ENCODE data around the gene RTF2.
"Not testable (repeated sequence)": the region's sequence is repeated elsewhere in the genome, so short reads cannot be mapped to it uniquely, and the experiment has no call there.

RTF2 gene

DNA sequence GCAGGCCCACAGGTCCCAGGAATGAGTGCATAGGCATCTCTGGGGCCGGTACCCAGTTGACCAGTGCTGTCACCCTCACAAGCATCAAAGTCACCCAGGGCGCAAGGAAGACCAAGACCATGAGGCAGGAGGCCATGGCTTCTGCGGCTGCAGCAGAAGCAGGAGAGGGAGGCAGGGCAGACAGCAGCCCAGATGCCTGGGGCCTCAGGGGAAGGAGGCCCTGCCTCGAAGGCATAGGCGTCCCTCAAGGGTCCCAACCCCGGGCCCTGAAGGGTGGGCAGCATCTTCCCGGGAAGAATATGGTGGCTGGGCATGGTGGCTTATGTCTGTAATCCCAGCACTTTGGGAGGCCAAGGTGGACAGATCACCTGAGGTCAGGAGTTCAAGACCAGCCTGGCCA is 59.1 kb downstream of the RTF2 start:
- Histone ChIP-seq H3K36me3 (ENCODE audit: control insufficient read depth, insufficient read depth, low read length) (no peaks in the 10 kb centered on the region), H3K9me3 (ENCODE audit: control insufficient read depth, low read length) (no peaks in the 10 kb centered on the region), H3K27me3 (ENCODE audit: control insufficient read depth, insufficient read depth, low read length, poor library complexity, severe bottlenecking) (no peaks in the 10 kb centered on the region), H3K4me1 (ENCODE audit: control insufficient read depth, insufficient read depth, low read length) (no peaks in the 10 kb centered on the region), H3K27ac (ENCODE audit: insufficient read depth, low read depth, low read length, poor library complexity, severe bottlenecking) (no peak overlapping the region), H3K4me3 (ENCODE audit: insufficient read depth, low read depth, low read length) (no peak overlapping the region)
- 96 to 97% methylated on average over 7 of the region's 7 CpGs for WGBS, 2 experiments

DNA sequence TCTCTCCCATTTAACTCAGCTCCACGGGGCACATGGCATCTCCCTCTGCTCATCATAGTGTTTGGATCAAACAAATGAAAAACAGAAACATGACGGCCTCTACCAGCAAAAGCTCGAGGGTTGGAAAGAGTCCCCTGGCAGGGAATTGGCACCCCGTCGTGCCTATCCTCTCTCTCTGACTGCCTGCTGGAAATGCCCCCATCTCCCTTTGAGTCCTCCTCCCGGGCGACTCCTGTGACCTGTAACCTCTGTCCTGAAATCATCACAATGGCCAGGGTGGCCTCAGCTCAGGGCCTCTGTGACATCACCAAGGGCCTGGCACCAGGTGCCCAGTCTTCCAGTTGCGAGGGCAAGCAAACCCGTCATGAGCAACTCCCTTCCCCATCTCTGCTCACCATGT is 64.5 kb downstream of the RTF2 start, which contains the start of gene FAM209B:
Gene FAM209B, plus strand, starts transcription at position 301 of the 400 bp plus-strand sequence. Its CDS starts 96 bp downstream, at position 397.
- not testable (repeated sequence) for H3K9me3 ChIP-seq (ENCODE audit: control insufficient read depth, low read length); H3K27me3 ChIP-seq (ENCODE audit: control insufficient read depth, insufficient read depth, low read length, poor library complexity, severe bottlenecking); H3K4me3 ChIP-seq (ENCODE audit: insufficient read depth, low read depth, low read length); H3K36me3 ChIP-seq (ENCODE audit: control insufficient read depth, insufficient read depth, low read length); H3K4me1 ChIP-seq (ENCODE audit: control insufficient read depth, insufficient read depth, low read length); H3K27ac ChIP-seq (ENCODE audit: insufficient read depth, low read depth, low read length, poor library complexity, severe bottlenecking)
- 88 to 90% methylated on average over 9 of the region's 9 CpGs for WGBS, 2 experiments

GRCh38 chr20:56537997-56538396 is 69.6 kb downstream of the RTF2 start:
- no peaks in the 10 kb centered on the region for H3K4me1 ChIP-seq (ENCODE audit: control insufficient read depth, insufficient read depth, low read length)
- H3K27ac ChIP-seq (ENCODE audit: insufficient read depth, low read depth, low read length, poor library complexity, severe bottlenecking) = no peak overlapping the region
- H3K4me3 ChIP-seq (ENCODE audit: insufficient read depth, low read depth, low read length) = no peak overlapping the region
- H3K36me3 ChIP-seq (ENCODE audit: control insufficient read depth, insufficient read depth, low read length) = no peaks in the 10 kb centered on the region
- no peaks in the 10 kb centered on the region for H3K9me3 ChIP-seq (ENCODE audit: control insufficient read depth, low read length)
- H3K27me3 ChIP-seq (ENCODE audit: control insufficient read depth, insufficient read depth, low read length, poor library complexity, severe bottlenecking) = no peaks in the 10 kb centered on the region
- WGBS, 2 experiments = 90 to 91% methylated on average over 3 of the region's 3 CpGs

DNA sequence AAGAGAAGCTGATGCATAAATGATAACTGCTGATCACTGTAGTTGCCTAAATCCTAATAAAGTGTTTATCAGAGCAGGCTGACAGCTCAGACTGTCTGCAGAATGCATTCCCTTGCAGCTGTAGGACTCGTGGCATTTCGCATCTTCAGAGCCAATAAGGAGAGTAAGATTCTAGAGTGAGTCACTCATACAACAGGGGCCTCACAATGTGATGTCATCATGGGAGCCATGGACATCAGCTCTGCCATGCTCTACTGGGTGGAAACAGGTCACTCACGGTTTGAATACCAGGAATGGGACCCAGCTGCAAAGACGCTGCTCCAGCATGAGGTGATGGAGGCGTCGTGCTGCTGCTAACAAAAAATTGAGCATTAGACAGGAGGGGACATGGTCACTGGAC is 72.0 kb downstream of the RTF2 start:
- H3K27me3 ChIP-seq (ENCODE audit: control insufficient read depth, insufficient read depth, low read length, poor library complexity, severe bottlenecking) = no peaks in the 10 kb centered on the region
- H3K4me3 ChIP-seq (ENCODE audit: insufficient read depth, low read depth, low read length) = no peak overlapping the region
- H3K36me3 ChIP-seq (ENCODE audit: control insufficient read depth, insufficient read depth, low read length) = no peaks in the 10 kb centered on the region
- 92 to 95% methylated on average over 6 of the region's 6 CpGs for WGBS, 2 experiments
- no peaks in the 10 kb centered on the region for H3K9me3 ChIP-seq (ENCODE audit: control insufficient read depth, low read length)
- H3K4me1 ChIP-seq (ENCODE audit: control insufficient read depth, insufficient read depth, low read length) = no peaks in the 10 kb centered on the region
- H3K27ac ChIP-seq (ENCODE audit: insufficient read depth, low read depth, low read length, poor library complexity, severe bottlenecking) = no peak overlapping the region

- H3K36me3 ChIP-seq (ENCODE audit: control insufficient read depth, insufficient read depth, low read length) = no peaks in the 10 kb centered on the region
- no peak overlapping the region for H3K27ac ChIP-seq (ENCODE audit: insufficient read depth, low read depth, low read length, poor library complexity, severe bottlenecking)
- H3K9me3 ChIP-seq (ENCODE audit: control insufficient read depth, low read length) = no peaks in the 10 kb centered on the region
- H3K27me3 ChIP-seq (ENCODE audit: control insufficient read depth, insufficient read depth, low read length, poor library complexity, severe bottlenecking) = no peaks in the 10 kb centered on the region
- no peaks in the 10 kb centered on the region for H3K4me1 ChIP-seq (ENCODE audit: control insufficient read depth, insufficient read depth, low read length)
- 88 to 90% methylated on average over 7 to 9 of the region's 9 CpGs for WGBS, 2 experiments
- H3K4me3 ChIP-seq (ENCODE audit: insufficient read depth, low read depth, low read length) = no peak overlapping the region
Measured at GRCh38 chr20:56542489-56543030, 74.1 kb downstream of the RTF2 start.

- 94 to 96% methylated on average over 8 of the region's 8 CpGs for WGBS, 2 experiments
- Histone ChIP-seq H3K4me1 (ENCODE audit: control insufficient read depth, insufficient read depth, low read length) (no peaks in the 10 kb centered on the region), H3K9me3 (ENCODE audit: control insufficient read depth, low read length) (no peaks in the 10 kb centered on the region), H3K36me3 (ENCODE audit: control insufficient read depth, insufficient read depth, low read length) (no peaks in the 10 kb centered on the region), H3K27ac (ENCODE audit: insufficient read depth, low read depth, low read length, poor library complexity, severe bottlenecking) (no peak overlapping the region), H3K4me3 (ENCODE audit: insufficient read depth, low read depth, low read length) (no peak overlapping the region), H3K27me3 (ENCODE audit: control insufficient read depth, insufficient read depth, low read length, poor library complexity, severe bottlenecking) (no peaks in the 10 kb centered on the region)
Measured at GRCh38 chr20:56551571-56551970, 83.1 kb downstream of the RTF2 start.

DNA sequence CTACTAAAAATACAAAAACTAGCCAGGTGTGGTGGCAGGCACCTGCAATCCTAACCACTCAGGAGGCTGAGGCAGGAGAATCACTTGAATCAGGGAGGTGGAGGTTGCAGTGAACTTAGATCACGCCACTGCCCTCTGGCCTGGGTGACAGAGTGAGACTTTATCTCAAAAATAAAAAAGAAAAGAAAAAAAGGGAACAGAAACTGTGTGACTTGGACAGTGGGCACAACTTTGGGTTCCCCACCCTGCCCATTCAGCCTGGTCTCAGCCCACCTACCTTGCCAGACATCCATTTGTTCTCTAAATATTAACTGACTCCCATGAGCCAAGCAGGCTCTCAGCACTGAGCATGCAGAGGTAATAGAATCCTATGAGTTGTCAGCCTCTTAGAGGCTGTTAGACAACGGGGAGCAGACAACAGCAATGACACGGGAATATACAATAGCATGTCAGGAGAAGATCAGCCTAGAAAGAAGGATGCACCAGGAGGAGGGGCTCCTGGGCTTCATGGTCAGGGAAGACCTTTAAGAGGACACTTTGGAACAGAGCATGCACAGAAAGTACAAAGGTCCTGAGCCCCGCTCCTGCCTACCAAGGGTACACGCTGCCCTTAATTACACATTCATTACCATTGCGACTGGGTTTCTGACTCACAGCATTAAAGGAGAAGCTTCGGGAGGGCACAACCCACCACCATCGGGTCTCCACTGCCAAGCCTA is 84.6 kb downstream of the RTF2 start:
- Histone ChIP-seq H3K27me3 (ENCODE audit: control insufficient read depth, insufficient read depth, low read length, poor library complexity, severe bottlenecking) (no peaks in the 10 kb centered on the region), H3K4me1 (ENCODE audit: control insufficient read depth, insufficient read depth, low read length) (no peaks in the 10 kb centered on the region), H3K27ac (ENCODE audit: insufficient read depth, low read depth, low read length, poor library complexity, severe bottlenecking) (no peak overlapping the region), H3K9me3 (ENCODE audit: control insufficient read depth, low read length) (no peaks in the 10 kb centered on the region), H3K4me3 (ENCODE audit: insufficient read depth, low read depth, low read length) (no peak overlapping the region), H3K36me3 (ENCODE audit: control insufficient read depth, insufficient read depth, low read length) (no peaks in the 10 kb centered on the region)
- WGBS, 2 experiments = 83 to 84% methylated on average over 8 of the region's 8 CpGs

GRCh38 chr20:56554869-56555268 is 86.4 kb downstream of the RTF2 start:
- no peaks in the 10 kb centered on the region for H3K36me3 ChIP-seq (ENCODE audit: control insufficient read depth, insufficient read depth, low read length)
- no peak overlapping the region for H3K4me3 ChIP-seq (ENCODE audit: insufficient read depth, low read depth, low read length)
- no peaks in the 10 kb centered on the region for H3K27me3 ChIP-seq (ENCODE audit: control insufficient read depth, insufficient read depth, low read length, poor library complexity, severe bottlenecking)
- WGBS, 2 experiments = 62 to 64% methylated on average over 4 of the region's 4 CpGs
- no peak overlapping the region for H3K27ac ChIP-seq (ENCODE audit: insufficient read depth, low read depth, low read length, poor library complexity, severe bottlenecking)
- no peaks in the 10 kb centered on the region for H3K9me3 ChIP-seq (ENCODE audit: control insufficient read depth, low read length)
- H3K4me1 ChIP-seq (ENCODE audit: control insufficient read depth, insufficient read depth, low read length) = no peaks in the 10 kb centered on the region

GRCh38 chr20:56558968-56559367 is 90.5 kb downstream of the RTF2 start:
- WGBS, 2 experiments = 92 to 93% methylated on average over 6 of the region's 6 CpGs
- no peaks in the 10 kb centered on the region for H3K9me3 ChIP-seq (ENCODE audit: control insufficient read depth, low read length)
- no peaks in the 10 kb centered on the region for H3K4me1 ChIP-seq (ENCODE audit: control insufficient read depth, insufficient read depth, low read length)
- no peak overlapping the region for H3K27ac ChIP-seq (ENCODE audit: insufficient read depth, low read depth, low read length, poor library complexity, severe bottlenecking)
- no peak overlapping the region for H3K4me3 ChIP-seq (ENCODE audit: insufficient read depth, low read depth, low read length)
- no peaks in the 10 kb centered on the region for H3K27me3 ChIP-seq (ENCODE audit: control insufficient read depth, insufficient read depth, low read length, poor library complexity, severe bottlenecking)
- no peaks in the 10 kb centered on the region for H3K36me3 ChIP-seq (ENCODE audit: control insufficient read depth, insufficient read depth, low read length)

DNA sequence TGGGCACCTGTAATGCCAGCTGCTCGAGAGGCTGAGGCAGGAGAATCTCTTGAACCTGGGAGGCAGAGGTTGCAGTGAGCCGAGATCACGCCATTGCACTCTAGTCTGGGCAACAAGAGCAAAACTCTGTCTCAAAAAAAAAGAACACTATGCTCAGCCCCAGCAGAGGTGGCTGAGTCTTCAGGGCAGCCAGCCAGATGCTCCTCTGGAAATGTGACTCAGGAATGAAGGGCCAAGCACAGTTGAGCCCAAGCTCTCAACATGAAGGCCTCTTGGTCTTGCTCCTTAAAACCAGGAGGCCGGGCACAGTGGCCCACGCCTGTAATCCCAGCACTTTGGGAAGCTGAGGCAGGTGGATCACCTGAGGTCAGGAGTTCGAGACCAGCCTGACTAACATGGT is 96.1 kb downstream of the RTF2 start:
- not testable (repeated sequence) for H3K9me3 ChIP-seq (ENCODE audit: control insufficient read depth, low read length); H3K4me3 ChIP-seq (ENCODE audit: insufficient read depth, low read depth, low read length); H3K36me3 ChIP-seq (ENCODE audit: control insufficient read depth, insufficient read depth, low read length); H3K27ac ChIP-seq (ENCODE audit: insufficient read depth, low read depth, low read length, poor library complexity, severe bottlenecking); H3K4me1 ChIP-seq (ENCODE audit: control insufficient read depth, insufficient read depth, low read length); H3K27me3 ChIP-seq (ENCODE audit: control insufficient read depth, insufficient read depth, low read length, poor library complexity, severe bottlenecking)
- WGBS, 2 experiments = 90 to 94% methylated on average over 6 of the region's 6 CpGs

Measured in ectodermal cell (in vitro differentiated cells).